ENCODE measurements around the gene TMC6. TPM values are rescaled to one million over a fixed set of nuclear protein-coding genes. Genes with fewer than 3 reads are reported as not detected.
A peak's percentile ranks its signal among the peaks of the same experiment; 100 is the strongest.

The TMC6 gene
- total RNA-seq, 4 donors from 2014 or later, result 14.4 to 21.4 (median 18.5) TPM

DNA sequence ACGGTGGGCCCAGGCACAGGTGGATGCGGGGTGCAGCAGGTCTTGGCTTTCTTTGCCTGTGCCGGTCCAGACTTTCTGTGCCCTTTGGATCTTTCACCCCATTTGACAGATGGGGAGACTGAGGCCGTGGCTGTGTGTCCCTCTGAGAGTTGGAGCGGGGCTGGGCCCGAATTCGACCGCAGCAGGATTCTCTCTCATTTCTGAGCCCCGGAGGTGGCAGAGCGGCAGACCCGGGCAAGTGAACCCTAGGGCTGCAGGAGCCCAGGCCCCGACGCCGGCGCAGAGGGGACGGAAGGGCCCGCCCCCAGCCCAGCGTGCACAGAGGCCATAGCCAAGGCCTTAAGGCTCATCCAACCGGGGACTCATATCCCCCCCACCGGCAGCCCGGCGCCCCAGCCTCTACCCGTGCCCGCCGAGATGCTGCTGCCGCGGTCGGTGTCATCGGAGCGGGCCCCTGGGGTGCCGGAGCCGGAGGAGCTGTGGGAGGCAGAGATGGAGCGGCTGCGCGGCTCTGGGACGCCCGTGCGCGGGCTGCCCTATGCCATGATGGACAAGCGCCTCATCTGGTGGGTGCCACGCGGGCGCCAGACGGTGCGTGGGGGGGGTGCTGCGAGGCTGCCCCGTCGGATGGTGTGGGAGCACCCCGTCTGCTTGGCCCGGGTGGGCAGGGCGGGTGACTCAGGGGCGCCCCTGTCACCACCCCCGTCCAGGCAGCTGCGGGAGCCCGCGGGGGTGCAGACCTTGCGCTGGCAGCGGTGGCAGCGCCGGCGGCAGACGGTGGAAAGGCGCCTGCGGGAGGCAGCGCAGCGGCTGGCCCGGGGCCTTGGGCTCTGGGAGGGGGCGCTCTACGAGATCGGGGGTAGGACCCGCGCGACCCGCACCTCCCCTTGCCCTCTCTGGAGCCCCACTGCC lies 2.9 kb upstream of the TMC6 start:
- Histone ChIP-seq H3K9me3 (no peaks in the 10 kb centered on the region), H3K36me3 (no peaks in the 10 kb centered on the region), H3K27ac (replicated peaks in 1 of 4) (no peak overlapping the region), H3K4me1 (peaks cover 46 to 74% (median 67%) of the 10 kb centered on the region in 4 donors), H3K4me3 (peak overlapping the region; percentile 31 to 45 (median 42)), H3K27me3 (peaks cover 5 to 58% (median 14%) of the 10 kb centered on the region in 4 donors)
- intact Hi-C loops (cut with DNase I), result no loop called here
- TF ChIP-seq, protein P1, sequence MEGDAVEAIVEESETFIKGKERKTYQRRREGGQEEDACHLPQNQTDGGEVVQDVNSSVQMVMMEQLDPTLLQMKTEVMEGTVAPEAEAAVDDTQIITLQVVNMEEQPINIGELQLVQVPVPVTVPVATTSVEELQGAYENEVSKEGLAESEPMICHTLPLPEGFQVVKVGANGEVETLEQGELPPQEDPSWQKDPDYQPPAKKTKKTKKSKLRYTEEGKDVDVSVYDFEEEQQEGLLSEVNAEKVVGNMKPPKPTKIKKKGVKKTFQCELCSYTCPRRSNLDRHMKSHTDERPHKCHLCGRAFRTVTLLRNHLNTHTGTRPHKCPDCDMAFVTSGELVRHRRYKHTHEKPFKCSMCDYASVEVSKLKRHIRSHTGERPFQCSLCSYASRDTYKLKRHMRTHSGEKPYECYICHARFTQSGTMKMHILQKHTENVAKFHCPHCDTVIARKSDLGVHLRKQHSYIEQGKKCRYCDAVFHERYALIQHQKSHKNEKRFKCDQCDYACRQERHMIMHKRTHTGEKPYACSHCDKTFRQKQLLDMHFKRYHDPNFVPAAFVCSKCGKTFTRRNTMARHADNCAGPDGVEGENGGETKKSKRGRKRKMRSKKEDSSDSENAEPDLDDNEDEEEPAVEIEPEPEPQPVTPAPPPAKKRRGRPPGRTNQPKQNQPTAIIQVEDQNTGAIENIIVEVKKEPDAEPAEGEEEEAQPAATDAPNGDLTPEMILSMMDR (IDR thresholded peaks at IDR 0.05), result no peak
- TF ChIP-seq EP300 (IDR thresholded peaks at IDR 0.05) (no peak), POLR2A (IDR thresholded peaks at IDR 0.05; ENCODE audit: low read depth) (no peak), POLR2AphosphoS5 (IDR thresholded peaks at IDR 0.05) (no peak)
- DNase-seq (ENCODE audit: extremely low spot score), result no peak
- WGBS, result 26% methylated on average over 26 of the region's 74 CpGs

DNA sequence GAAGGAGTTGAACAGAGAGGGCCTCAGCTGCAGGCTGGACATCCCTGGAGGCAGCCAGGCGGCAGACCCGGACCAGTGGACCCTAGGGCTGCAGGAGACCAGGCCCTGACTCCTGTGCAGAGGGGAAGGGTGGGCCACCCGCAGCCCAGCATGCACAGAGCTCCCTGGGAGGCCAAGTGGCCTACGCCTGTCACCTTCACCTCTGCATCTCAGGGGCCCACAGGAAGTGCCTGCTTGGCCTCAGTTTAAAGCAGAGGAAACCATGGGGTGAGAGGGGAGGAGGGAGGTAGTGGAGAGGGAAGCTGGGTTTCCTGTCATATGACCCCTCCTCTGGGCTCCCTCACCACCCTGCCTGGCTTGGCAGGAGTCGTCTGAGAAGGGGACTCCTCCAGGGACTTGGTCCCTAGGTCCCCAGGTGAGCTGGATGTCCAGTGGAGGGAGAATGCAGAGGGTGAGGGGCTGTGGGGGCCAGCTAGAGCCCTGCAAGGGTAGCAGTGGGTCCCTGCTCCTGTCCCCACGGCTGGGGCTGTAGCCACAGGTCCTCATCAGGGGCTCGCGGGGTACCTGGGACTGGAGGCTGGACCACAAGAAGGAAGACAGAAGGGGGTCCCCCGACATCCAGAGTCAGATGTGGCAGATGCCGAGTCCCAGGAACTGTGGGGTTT lies 2.0 kb upstream of the TMC6 start, which contains the start of gene TMC8:
Gene TMC8, plus strand, starts transcription at position 335 of the 665 bp plus-strand sequence. CDS start 818 bp downstream, outside the sequence.
- DNase-seq (ENCODE audit: extremely low spot score), result no peak
- Histone ChIP-seq H3K36me3 (peaks cover 0 to 7% (median 4%) of the 10 kb centered on the region in 4 donors), H3K27me3 (peaks cover 5 to 59% (median 14%) of the 10 kb centered on the region in 4 donors), H3K9me3 (no peaks in the 10 kb centered on the region), H3K27ac (replicated peaks in 1 of 4) (peak within 1 kb of the TSS in 3 of 4 donors; percentile 71 to 86 (median 76)), H3K4me1 (peaks cover 54 to 83% (median 75%) of the 10 kb centered on the region in 4 donors), H3K4me3 (peak within 1 kb of the TSS; percentile 31 to 45 (median 42))
- intact Hi-C loops (cut with DNase I), result no loop called here
- TF ChIP-seq POLR2AphosphoS5 (IDR thresholded peaks at IDR 0.05), result peak in 1 of 2 donors; percentile 8
- TF ChIP-seq, protein P1 (IDR thresholded peaks at IDR 0.05), result no peak
- WGBS, result 67% methylated on average over 7 of the region's 10 CpGs

DNA sequence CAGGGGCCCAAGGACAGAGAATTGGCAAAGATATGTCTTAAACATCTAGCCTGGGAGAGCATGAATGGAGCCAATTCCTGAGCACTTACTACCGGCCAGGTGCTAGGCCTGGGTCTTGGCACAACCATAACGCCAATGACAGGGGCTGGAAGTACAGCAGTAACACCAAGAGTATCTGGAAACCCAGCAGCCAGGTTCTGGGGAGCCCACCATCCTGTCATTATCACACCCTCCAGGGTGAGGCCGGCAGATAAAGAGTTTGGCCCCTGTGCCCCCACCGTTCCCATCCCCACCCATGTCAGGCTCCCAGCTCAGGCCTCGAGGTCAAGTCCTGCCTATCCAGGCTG lies 1.5 kb upstream of the TMC6 start:
- Histone ChIP-seq H3K4me1 (peaks cover 59 to 88% (median 80%) of the 10 kb centered on the region in 4 donors), H3K9me3 (no peaks in the 10 kb centered on the region), H3K36me3 (peaks cover 0 to 12% (median 9%) of the 10 kb centered on the region in 4 donors), H3K27me3 (peaks cover 5 to 59% (median 14%) of the 10 kb centered on the region in 4 donors), H3K4me3 (peak overlapping the region in 1 of 4 donors; percentile 41), H3K27ac (replicated peaks in 1 of 4) (peak overlapping the region in 3 of 4 donors; percentile 10 to 76 (median 71))
- TF ChIP-seq POLR2A (IDR thresholded peaks at IDR 0.05; ENCODE audit: low read depth) (no peak), EP300 (IDR thresholded peaks at IDR 0.05) (no peak), POLR2AphosphoS5 (IDR thresholded peaks at IDR 0.05) (no peak)
- TF ChIP-seq, protein P1 (IDR thresholded peaks at IDR 0.05), result no peak
- WGBS, result 59% methylated on average over 3 of the region's 5 CpGs
- DNase-seq (ENCODE audit: extremely low spot score), result no peak
- intact Hi-C loops (cut with DNase I), result no loop called here

DNA sequence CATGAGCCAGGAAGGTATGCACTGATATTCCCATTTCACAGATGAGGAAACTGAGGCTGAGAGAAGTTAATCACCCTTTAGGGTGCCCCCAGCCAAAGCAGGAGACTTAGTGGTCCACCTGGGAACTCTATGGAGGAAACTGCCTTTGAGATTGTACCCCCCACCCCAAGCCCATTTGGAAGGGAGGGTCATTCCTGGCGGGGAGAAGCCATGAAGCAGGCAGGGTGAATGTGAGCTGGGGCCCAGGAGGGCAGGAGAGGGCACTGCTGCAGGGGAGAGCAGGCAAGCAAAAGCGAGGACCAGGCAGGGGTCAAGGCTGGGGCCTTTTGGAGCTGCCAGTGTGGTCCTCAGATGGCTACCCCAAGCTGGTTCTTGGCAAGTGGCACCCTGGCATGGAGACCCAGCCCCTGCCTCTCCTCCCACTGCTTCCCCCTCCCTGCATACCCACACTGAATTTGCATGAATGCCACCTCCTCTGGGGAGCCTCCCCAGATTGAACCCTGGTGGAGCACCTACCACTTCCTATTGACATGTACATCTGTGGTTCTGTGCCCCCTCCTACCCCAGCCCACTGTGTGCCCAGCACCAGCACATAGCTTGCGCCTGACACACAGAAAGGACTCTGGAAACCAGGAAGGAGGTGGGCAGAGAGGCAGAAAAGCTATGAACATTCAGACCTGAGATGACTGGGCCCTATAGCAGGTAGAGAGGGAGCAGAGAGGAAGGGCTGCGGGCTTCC lies 965 bp upstream of the TMC6 start:
- peaks cover 0 to 18% (median 14%) of the 10 kb centered on the region in 4 donors for H3K36me3 ChIP-seq
- no peaks in the 10 kb centered on the region for H3K9me3 ChIP-seq
- no peak for DNase-seq (ENCODE audit: extremely low spot score)
- WGBS, result 90% methylated on average over 4 of the region's 4 CpGs
- peaks cover 5 to 59% (median 14%) of the 10 kb centered on the region in 4 donors for H3K27me3 ChIP-seq
- H3K27ac ChIP-seq (replicated peaks in 1 of 4), result peak overlapping the region in 3 of 4 donors; percentile 71 to 86 (median 76)
- H3K4me3 ChIP-seq, result peak overlapping the region in 2 of 4 donors; percentile 70 to 82
- H3K4me1 ChIP-seq, result peaks cover 65 to 93% (median 86%) of the 10 kb centered on the region in 4 donors
- intact Hi-C loops (cut with DNase I), result no loop called here
- TF ChIP-seq, protein P1 (IDR thresholded peaks at IDR 0.05), result no peak

Data from esophagus muscularis mucosa (tissue), 4 donors.